HepG2 (cell line): ENCODE data around the gene ZMYND10. TPM values are rescaled to one million over a fixed set of nuclear protein-coding genes. Genes with fewer than 3 reads are reported as not detected.

Source experiments
- AGO1 ChIP-seq: fragments of 200-400 bp; formaldehyde crosslinking; IDR thresholded peaks from 2 replicates; pipeline ENCODE4 v1.6.1; 2017; ENCODE audit warnings: mild to moderate bottlenecking, low read depth, low read length, moderate library complexity; ENCODE audit not compliant: poor library complexity, severe bottlenecking
- DR1 ChIP-seq: sonication (generic); formaldehyde crosslinking; IDR thresholded peaks from 2 replicates; pipeline ENCODE4 v1.8.0; 2021; ENCODE audit warnings: mild to moderate bottlenecking, missing genetic modification reagents, inconsistent platforms
- ETV6 ChIP-seq: sonication (generic); formaldehyde crosslinking; conservative IDR thresholded peaks from 2 replicates; pipeline ENCODE4 v1.4.0; 2020; ENCODE audit warnings: missing genetic modification reagents
- GABPB1 ChIP-seq: IDR thresholded peaks from 2 replicates; pipeline ENCODE4 v1.6.1; 2016; ENCODE audit warnings: mild to moderate bottlenecking, missing genetic modification reagents, moderate library complexity, missing compliant biosample characterization
- GPN1 ChIP-seq: sonication (generic); formaldehyde crosslinking; IDR thresholded peaks from 2 replicates; pipeline ENCODE4 v1.5.1; 2020; ENCODE audit warnings: missing genetic modification reagents, borderline replicate concordance
- IRF9 ChIP-seq: sonication (generic); formaldehyde crosslinking; IDR thresholded peaks from 2 replicates; pipeline ENCODE4 v1.8.0; 2022; ENCODE audit warnings: missing genetic modification reagents, mild to moderate bottlenecking, borderline replicate concordance
- JUND ChIP-seq: sonication (generic); formaldehyde crosslinking; IDR thresholded peaks from 2 replicates; pipeline ENCODE4 v1.8.0; 2022; ENCODE audit warnings: mild to moderate bottlenecking, missing genetic modification reagents
- RNF2 ChIP-seq: fragments of 450-650 bp; conservative IDR thresholded peaks from 2 replicates; pipeline ENCODE4 v1.6.1; 2016; ENCODE audit warnings: low read depth
- SIN3A ChIP-seq: IDR thresholded peaks from 2 replicates; pipeline ENCODE4 v1.6.1; 2011; ENCODE audit warnings: low read depth, mild to moderate bottlenecking, control low read depth, low read length, borderline replicate concordance
- ZC3H4 ChIP-seq: sonication (generic); formaldehyde crosslinking; IDR thresholded peaks from 2 replicates; pipeline ENCODE4 v1.4.0; 2020; ENCODE audit warnings: missing genetic modification reagents, borderline replicate concordance
- ZKSCAN5 ChIP-seq: sonication (generic); formaldehyde crosslinking; IDR thresholded peaks from 2 replicates; pipeline ENCODE4 v1.5.1; 2020; ENCODE audit warnings: mild to moderate bottlenecking, missing genetic modification reagents
- ZNF160 ChIP-seq: sonication (generic); formaldehyde crosslinking; IDR thresholded peaks from 2 replicates; pipeline ENCODE4 v1.8.0; 2022; ENCODE audit warnings: mild to moderate bottlenecking, inconsistent platforms, missing genetic modification reagents
- ZNF468 ChIP-seq: sonication (generic); formaldehyde crosslinking; IDR thresholded peaks from 2 replicates; pipeline ENCODE4 v1.8.0; 2022; ENCODE audit warnings: mild to moderate bottlenecking, moderate library complexity, missing genetic modification reagents
- ZNF570 ChIP-seq: sonication (generic); formaldehyde crosslinking; IDR thresholded peaks from 2 replicates; pipeline ENCODE4 v1.4.0; 2020; ENCODE audit warnings: mild to moderate bottlenecking, missing genetic modification reagents, borderline replicate concordance
- ZNF772 ChIP-seq: sonication (generic); formaldehyde crosslinking; IDR thresholded peaks from 2 replicates; pipeline ENCODE4 v1.5.0; 2020; ENCODE audit warnings: mild to moderate bottlenecking, missing genetic modification reagents
- polyA plus RNA-seq, 8 experiments: library from polyadenylated mRNA; depleted of rRNA in 3 of 8; stranded (reverse) in 7 of 8; unstranded in 1 of 8; fragments of >200 nt; fragmentation: Illumina TruSeq in 4 of 8; extraction: Trizol in 4 of 8; gene quantifications; 2 replicates each; pipeline versions ENCODE4 v1.2.1 to v1.2.3, GENCODE V29; 2011 to 2016; ENCODE audit warnings: low read depth in 4 of 8, missing spikeins in 1 of 8, mixed read lengths in 1 of 8; ENCODE audit not compliant: insufficient read depth in 1 of 8
- total RNA-seq, 5 experiments: library from RNA; depleted of rRNA; stranded (reverse); fragments of >200 nt; fragmentation: Illumina TruSeq; extraction: Trizol; gene quantifications; 2 replicates each; pipeline ENCODE4 v1.2.3, GENCODE V29; 2016; ENCODE audit warnings: low read depth in 1 of 5
- TF ChIP-seq, protein P1 (sequence below): sonication (generic); formaldehyde crosslinking; IDR thresholded peaks from 2 replicates; pipeline ENCODE4 v1.4.0; 2020; ENCODE audit warnings: mild to moderate bottlenecking, missing genetic modification reagents
- TF ChIP-seq, protein P2 (sequence below): sonication (generic); formaldehyde crosslinking; IDR thresholded peaks from 2 replicates; pipeline ENCODE4 v1.4.0; 2020; ENCODE audit warnings: mild to moderate bottlenecking, low read depth, missing genetic modification reagents
- TF ChIP-seq, protein P3 (sequence below): sonication (generic); formaldehyde crosslinking; IDR thresholded peaks from 2 replicates; pipeline ENCODE4 v1.8.0; 2022; ENCODE audit warnings: missing genetic modification reagents, mild to moderate bottlenecking, inconsistent platforms, borderline replicate concordance
- TF ChIP-seq, protein P4 (sequence below): IDR thresholded peaks from 2 replicates; pipeline ENCODE4 v1.6.1; 2016
- TF ChIP-seq, protein P5 (sequence below): sonication (generic); formaldehyde crosslinking; conservative IDR thresholded peaks from 2 replicates; pipeline ENCODE4 v1.8.0; 2022; ENCODE audit warnings: low read depth, missing genetic modification reagents

ZMYND10 gene
- total and polyA plus RNA-seq, 2 of the 13 experiments (the other 11 are each of a cell fraction or from before 2014, with no cell fraction given), result 0.60 to 0.74 TPM

DNA sequence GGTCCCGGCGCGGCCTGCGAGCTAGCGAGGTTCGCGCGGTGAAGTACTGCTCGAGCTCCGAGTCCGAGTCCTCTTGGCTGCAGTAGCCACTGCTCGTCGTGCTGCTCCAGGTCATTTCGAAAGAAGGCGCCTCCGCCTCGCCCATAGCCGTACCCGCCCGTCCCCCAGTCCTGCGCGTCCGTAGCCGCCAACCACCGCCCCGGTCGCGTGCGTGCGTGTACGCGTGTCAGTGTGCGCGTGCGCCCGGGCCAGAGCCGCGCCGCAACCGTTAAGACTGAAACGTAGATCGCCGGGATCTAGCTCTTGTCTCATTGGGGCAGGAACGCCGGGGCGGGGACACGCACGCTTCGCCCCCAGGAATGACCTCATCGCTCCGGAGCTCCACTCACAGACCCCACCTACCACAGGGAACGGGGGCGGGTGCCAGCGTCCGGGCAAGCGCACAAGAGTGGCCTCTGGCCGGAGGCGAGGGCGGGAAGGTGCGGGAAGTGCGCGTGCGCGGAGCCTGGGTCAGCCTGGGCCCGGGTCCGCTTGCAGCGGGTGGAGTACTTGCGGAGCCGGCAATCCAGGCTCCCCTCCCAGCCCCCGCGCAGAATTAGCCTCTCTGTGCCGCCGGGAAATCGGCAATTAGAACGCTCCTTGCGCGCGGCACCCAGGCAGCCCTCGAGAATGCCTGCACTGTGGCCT is 8.2 kb downstream of the ZMYND10 start (continued):
- TF ChIP-seq, protein P1, sequence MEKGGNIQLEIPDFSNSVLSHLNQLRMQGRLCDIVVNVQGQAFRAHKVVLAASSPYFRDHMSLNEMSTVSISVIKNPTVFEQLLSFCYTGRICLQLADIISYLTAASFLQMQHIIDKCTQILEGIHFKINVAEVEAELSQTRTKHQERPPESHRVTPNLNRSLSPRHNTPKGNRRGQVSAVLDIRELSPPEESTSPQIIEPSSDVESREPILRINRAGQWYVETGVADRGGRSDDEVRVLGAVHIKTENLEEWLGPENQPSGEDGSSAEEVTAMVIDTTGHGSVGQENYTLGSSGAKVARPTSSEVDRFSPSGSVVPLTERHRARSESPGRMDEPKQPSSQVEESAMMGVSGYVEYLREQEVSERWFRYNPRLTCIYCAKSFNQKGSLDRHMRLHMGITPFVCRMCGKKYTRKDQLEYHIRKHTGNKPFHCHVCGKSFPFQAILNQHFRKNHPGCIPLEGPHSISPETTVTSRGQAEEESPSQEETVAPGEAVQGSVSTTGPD (CRISPR knock-in tag), result 0 out of 2 replicates have a peak, but pooled peaks have one; percentile 35
- TF ChIP-seq ZNF570 (CRISPR knock-in tag) (no peak), GPN1 (CRISPR knock-in tag) (0 out of 2 replicates have a peak, but pooled peaks have one; percentile 4), IRF9 (CRISPR knock-in tag) (peak; percentile 77; the same call in 1 of the 2 replicates), JUND (CRISPR knock-in tag) (peak; percentile 43; the same call in 1 of the 2 replicates), ZNF468 (0 out of 2 replicates have a peak, but pooled peaks have one; percentile 26), ZNF160 (peak; percentile 83; the same call in 1 of the 2 replicates), AGO1 (no peak), RNF2 (peak; percentile 86), DR1 (CRISPR knock-in tag) (peak; percentile 67), GABPB1 (CRISPR knock-in tag) (peak; percentile 81), ETV6 (CRISPR knock-in tag) (no peak), ZC3H4 (CRISPR knock-in tag) (no peak), ZKSCAN5 (CRISPR knock-in tag) (no peak), ZNF772 (peak; percentile 77), SIN3A (peak; percentile 89; the same call in 1 of the 2 replicates)
- TF ChIP-seq, protein P2, sequence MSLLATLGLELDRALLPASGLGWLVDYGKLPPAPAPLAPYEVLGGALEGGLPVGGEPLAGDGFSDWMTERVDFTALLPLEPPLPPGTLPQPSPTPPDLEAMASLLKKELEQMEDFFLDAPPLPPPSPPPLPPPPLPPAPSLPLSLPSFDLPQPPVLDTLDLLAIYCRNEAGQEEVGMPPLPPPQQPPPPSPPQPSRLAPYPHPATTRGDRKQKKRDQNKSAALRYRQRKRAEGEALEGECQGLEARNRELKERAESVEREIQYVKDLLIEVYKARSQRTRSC, result no peak
- TF ChIP-seq, protein P3, sequence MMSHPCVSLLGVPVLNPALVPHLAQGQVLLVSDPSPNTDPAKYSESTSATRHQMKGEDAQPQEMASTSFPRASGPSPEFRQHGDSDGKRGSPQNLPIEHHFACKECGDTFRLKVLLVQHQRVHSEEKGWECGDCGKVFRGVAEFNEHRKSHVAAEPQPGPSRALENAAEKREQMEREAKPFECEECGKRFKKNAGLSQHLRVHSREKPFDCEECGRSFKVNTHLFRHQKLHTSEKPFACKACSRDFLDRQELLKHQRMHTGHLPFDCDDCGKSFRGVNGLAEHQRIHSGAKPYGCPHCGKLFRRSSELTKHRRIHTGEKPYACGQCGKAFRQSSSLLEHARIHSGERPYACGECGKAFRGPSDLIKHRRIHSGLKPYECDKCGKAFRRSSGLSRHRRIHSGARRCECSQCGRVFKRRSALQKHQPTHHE (CRISPR knock-in tag), result peak; percentile 98; the same call in 1 of the 2 replicates
- TF ChIP-seq, protein P4, sequence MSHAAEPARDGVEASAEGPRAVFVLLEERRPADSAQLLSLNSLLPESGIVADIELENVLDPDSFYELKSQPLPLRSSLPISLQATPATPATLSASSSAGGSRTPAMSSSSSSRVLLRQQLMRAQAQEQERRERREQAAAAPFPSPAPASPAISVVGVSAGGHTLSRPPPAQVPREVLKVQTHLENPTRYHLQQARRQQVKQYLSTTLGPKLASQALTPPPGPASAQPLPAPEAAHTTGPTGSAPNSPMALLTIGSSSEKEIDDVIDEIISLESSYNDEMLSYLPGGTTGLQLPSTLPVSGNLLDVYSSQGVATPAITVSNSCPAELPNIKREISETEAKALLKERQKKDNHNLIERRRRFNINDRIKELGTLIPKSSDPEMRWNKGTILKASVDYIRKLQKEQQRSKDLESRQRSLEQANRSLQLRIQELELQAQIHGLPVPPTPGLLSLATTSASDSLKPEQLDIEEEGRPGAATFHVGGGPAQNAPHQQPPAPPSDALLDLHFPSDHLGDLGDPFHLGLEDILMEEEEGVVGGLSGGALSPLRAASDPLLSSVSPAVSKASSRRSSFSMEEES (CRISPR knock-in tag), result no peak; the same call in none of the 2 replicates
- TF ChIP-seq, protein P5, sequence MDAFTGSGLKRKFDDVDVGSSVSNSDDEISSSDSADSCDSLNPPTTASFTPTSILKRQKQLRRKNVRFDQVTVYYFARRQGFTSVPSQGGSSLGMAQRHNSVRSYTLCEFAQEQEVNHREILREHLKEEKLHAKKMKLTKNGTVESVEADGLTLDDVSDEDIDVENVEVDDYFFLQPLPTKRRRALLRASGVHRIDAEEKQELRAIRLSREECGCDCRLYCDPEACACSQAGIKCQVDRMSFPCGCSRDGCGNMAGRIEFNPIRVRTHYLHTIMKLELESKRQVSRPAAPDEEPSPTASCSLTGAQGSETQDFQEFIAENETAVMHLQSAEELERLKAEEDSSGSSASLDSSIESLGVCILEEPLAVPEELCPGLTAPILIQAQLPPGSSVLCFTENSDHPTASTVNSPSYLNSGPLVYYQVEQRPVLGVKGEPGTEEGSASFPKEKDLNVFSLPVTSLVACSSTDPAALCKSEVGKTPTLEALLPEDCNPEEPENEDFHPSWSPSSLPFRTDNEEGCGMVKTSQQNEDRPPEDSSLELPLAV (CRISPR knock-in tag), result 0 out of 2 replicates have a peak, but pooled peaks have one; percentile 22
